ENCODE results near the gene DSP. TPM values are rescaled to one million over a fixed set of nuclear protein-coding genes. Genes with fewer than 3 reads are reported as not detected.

Gene DSP
- total RNA-seq, 1 experiment from 2014 or later: 76.1 TPM

DNA sequence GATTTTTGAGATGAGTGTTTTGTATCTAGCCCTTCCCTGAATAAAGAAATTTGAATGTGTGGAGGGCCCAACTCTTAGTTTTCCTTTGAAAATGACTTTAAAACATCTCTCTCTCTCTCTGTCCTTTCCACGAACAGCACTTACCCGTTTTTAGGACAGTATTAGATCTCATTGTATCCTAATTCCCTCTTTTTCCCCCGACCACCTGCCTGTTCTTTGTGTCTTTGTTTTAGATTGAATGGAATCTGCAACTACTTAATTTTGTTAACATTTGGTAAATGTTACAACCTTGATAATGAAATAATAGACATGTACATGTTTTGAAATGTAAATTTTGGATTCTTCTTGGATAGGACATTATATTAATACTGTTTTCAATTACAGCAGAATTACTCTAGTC lies 3.1 kb downstream of the DSP start:
- peaks cover 22% of the 10 kb centered on the region for H3K27me3 Mint-ChIP-seq (ENCODE audit: low read depth)
- H3K27ac Mint-ChIP-seq: 0 out of 2 replicates have a peak overlapping the region, but pooled peaks have one; percentile 8
- CTCF ChIA-PET: no interaction called here
- ATAC-seq: no peak
- peak overlapping the region; percentile 88 for H3K4me3 Mint-ChIP-seq
- H3K9me3 Mint-ChIP-seq: no peaks in the 10 kb centered on the region
- no peak for DNase-seq (ENCODE audit: low spot score)
- 0 out of 2 replicates have a peak, but pooled peaks cover 3% of the 10 kb centered on the region for H3K36me3 Mint-ChIP-seq
- H3K4me1 Mint-ChIP-seq: peaks cover 58% of the 10 kb centered on the region
- POLR2A ChIA-PET: no interaction called here
- TF ChIP-seq ETV6 (CRISPR knock-in tag; IDR thresholded peaks at IDR 0.05): no peak
- TF ChIP-seq, protein P1, sequence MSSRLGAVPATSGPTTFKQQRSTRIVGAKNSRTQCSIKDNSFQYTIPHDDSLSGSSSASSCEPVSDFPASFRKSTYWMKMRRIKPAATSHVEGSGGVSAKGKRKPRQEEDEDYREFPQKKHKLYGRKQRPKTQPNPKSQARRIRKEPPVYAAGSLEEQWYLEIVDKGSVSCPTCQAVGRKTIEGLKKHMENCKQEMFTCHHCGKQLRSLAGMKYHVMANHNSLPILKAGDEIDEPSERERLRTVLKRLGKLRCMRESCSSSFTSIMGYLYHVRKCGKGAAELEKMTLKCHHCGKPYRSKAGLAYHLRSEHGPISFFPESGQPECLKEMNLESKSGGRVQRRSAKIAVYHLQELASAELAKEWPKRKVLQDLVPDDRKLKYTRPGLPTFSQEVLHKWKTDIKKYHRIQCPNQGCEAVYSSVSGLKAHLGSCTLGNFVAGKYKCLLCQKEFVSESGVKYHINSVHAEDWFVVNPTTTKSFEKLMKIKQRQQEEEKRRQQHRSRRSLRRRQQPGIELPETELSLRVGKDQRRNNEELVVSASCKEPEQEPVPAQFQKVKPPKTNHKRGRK (CRISPR knock-in tag; IDR thresholded peaks at IDR 0.05; ENCODE audit: borderline replicate concordance): no peak
- TF ChIP-seq, protein P2, sequence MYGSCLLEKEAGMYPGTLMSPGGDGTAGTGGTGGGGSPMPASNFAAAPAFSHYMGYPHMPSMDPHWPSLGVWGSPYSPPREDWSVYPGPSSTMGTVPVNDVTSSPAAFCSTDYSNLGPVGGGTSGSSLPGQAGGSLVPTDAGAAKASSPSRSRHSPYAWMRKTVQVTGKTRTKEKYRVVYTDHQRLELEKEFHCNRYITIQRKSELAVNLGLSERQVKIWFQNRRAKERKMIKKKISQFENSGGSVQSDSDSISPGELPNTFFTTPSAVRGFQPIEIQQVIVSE (CRISPR knock-in tag; IDR thresholded peaks at IDR 0.05; ENCODE audit: borderline replicate concordance): no peak

DNA sequence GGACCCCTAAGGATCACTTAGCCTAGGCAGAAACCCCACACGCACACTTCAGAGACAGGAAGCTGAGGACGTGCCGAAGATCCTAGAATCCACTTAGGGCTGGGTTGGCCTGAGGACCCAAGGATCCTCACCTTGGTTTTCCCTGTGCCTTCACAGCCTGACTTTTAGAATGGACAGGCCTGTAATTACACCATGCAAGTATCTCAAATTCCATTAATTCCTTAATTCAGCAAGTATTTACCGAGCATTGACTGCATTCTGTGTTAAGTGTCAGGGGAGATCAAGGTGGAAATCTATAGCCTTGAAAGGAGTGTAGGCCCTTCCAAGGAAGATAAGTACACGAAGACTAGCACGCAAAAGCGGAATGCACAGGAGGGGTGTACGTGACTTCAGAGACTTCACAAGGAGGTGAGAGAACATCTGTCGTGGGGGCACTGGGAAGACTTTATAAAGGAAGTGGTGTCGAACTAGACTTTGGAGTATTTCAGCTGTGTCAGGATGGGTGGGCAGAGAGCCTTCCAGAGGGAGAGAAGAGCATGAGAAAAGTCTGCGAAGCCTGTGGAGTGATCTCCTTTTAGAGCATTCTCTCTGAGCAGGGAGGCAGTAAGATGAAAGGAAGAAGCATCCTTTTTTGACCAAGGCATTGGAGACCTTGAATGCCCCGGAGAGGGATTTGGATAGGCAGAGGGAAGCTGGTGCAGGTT lies 4.0 kb downstream of the DSP start:
- TF ChIP-seq ZNF671 (CRISPR knock-in tag; IDR thresholded peaks at IDR 0.05): no peak
- no peak for TF ChIP-seq RELA (CRISPR knock-in tag; IDR thresholded peaks at IDR 0.05; ENCODE audit: borderline replicate concordance)
- TF ChIP-seq NR3C1 (CRISPR knock-in tag; conservative IDR thresholded peaks at IDR 0.05; ENCODE audit: low read depth): no peak
- TF ChIP-seq, protein P3, sequence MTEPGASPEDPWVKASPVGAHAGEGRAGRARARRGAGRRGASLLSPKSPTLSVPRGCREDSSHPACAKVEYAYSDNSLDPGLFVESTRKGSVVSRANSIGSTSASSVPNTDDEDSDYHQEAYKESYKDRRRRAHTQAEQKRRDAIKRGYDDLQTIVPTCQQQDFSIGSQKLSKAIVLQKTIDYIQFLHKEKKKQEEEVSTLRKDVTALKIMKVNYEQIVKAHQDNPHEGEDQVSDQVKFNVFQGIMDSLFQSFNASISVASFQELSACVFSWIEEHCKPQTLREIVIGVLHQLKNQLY (CRISPR knock-in tag; IDR thresholded peaks at IDR 0.05): no peak
- TF ChIP-seq GABPB1 (CRISPR knock-in tag; IDR thresholded peaks at IDR 0.05): no peak
- TF ChIP-seq TP53 (CRISPR knock-in tag; IDR thresholded peaks at IDR 0.05): no peak
- TF ChIP-seq NFYB (CRISPR knock-in tag; conservative IDR thresholded peaks at IDR 0.05; ENCODE audit: low read depth): no peak
- no peak for TF ChIP-seq JAZF1 (CRISPR knock-in tag; IDR thresholded peaks at IDR 0.05)
- TF ChIP-seq, protein P4, sequence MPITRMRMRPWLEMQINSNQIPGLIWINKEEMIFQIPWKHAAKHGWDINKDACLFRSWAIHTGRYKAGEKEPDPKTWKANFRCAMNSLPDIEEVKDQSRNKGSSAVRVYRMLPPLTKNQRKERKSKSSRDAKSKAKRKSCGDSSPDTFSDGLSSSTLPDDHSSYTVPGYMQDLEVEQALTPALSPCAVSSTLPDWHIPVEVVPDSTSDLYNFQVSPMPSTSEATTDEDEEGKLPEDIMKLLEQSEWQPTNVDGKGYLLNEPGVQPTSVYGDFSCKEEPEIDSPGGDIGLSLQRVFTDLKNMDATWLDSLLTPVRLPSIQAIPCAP (CRISPR knock-in tag; IDR thresholded peaks at IDR 0.05): no peak
- TF ChIP-seq TEAD4 (CRISPR knock-in tag; IDR thresholded peaks at IDR 0.05): no peak
- Mint-ChIP-seq H3K36me3 (0 out of 2 replicates have a peak, but pooled peaks cover 3% of the 10 kb centered on the region), H3K27ac (peak overlapping the region; percentile 13), H3K4me1 (peaks cover 54% of the 10 kb centered on the region), H3K9me3 (no peaks in the 10 kb centered on the region), H3K4me3 (no peak overlapping the region), H3K27me3 (ENCODE audit: low read depth) (peaks cover 13% of the 10 kb centered on the region)
- ATAC-seq (no peak), DNase-seq (ENCODE audit: low spot score) (no peak)
- ChIA-PET CTCF (interaction anchor here (1.3 kb wide), 1 partner anchor 69 kb away, joined by 5 read pairs; no protein-coding TSS in a partner anchor), POLR2A (no interaction called here)

DNA sequence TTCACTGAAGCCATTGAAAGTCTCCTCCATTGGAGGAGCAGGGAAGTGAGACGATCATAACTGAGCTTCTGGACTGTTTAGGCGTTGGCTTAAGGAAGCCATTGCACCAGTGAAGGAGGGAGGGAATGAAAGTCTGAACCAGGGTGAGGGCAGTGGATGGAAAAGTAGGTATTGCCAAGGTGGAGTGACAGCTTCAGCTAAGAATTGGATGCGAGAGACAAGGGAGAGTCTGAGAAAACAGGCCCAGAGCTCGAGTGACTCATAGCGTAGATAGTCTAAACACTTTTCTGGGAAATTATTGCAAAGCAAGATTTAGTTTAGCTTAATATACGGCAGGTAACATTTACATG lies 4.5 kb downstream of the DSP start:
- Mint-ChIP-seq H3K9me3 (no peaks in the 10 kb centered on the region), H3K4me3 (no peak overlapping the region)
- POLR2A ChIA-PET: no interaction called here
- TF ChIP-seq, protein P5, sequence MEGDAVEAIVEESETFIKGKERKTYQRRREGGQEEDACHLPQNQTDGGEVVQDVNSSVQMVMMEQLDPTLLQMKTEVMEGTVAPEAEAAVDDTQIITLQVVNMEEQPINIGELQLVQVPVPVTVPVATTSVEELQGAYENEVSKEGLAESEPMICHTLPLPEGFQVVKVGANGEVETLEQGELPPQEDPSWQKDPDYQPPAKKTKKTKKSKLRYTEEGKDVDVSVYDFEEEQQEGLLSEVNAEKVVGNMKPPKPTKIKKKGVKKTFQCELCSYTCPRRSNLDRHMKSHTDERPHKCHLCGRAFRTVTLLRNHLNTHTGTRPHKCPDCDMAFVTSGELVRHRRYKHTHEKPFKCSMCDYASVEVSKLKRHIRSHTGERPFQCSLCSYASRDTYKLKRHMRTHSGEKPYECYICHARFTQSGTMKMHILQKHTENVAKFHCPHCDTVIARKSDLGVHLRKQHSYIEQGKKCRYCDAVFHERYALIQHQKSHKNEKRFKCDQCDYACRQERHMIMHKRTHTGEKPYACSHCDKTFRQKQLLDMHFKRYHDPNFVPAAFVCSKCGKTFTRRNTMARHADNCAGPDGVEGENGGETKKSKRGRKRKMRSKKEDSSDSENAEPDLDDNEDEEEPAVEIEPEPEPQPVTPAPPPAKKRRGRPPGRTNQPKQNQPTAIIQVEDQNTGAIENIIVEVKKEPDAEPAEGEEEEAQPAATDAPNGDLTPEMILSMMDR (IDR thresholded peaks at IDR 0.05): no peak
- TF ChIP-seq, protein P1 (CRISPR knock-in tag; IDR thresholded peaks at IDR 0.05; ENCODE audit: borderline replicate concordance): no peak
- TF ChIP-seq, protein P6, sequence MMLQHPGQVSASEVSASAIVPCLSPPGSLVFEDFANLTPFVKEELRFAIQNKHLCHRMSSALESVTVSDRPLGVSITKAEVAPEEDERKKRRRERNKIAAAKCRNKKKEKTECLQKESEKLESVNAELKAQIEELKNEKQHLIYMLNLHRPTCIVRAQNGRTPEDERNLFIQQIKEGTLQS (CRISPR knock-in tag; conservative IDR thresholded peaks at IDR 0.05): no peak
- TF ChIP-seq ZNF121 (CRISPR knock-in tag; IDR thresholded peaks at IDR 0.05): no peak
- TF ChIP-seq ETV6 (CRISPR knock-in tag; IDR thresholded peaks at IDR 0.05): no peak
- TF ChIP-seq, protein P7, sequence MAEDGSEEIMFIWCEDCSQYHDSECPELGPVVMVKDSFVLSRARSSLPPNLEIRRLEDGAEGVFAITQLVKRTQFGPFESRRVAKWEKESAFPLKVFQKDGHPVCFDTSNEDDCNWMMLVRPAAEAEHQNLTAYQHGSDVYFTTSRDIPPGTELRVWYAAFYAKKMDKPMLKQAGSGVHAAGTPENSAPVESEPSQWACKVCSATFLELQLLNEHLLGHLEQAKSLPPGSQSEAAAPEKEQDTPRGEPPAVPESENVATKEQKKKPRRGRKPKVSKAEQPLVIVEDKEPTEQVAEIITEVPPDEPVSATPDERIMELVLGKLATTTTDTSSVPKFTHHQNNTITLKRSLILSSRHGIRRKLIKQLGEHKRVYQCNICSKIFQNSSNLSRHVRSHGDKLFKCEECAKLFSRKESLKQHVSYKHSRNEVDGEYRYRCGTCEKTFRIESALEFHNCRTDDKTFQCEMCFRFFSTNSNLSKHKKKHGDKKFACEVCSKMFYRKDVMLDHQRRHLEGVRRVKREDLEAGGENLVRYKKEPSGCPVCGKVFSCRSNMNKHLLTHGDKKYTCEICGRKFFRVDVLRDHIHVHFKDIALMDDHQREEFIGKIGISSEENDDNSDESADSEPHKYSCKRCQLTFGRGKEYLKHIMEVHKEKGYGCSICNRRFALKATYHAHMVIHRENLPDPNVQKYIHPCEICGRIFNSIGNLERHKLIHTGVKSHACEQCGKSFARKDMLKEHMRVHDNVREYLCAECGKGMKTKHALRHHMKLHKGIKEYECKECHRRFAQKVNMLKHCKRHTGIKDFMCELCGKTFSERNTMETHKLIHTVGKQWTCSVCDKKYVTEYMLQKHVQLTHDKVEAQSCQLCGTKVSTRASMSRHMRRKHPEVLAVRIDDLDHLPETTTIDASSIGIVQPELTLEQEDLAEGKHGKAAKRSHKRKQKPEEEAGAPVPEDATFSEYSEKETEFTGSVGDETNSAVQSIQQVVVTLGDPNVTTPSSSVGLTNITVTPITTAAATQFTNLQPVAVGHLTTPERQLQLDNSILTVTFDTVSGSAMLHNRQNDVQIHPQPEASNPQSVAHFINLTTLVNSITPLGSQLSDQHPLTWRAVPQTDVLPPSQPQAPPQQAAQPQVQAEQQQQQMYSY (CRISPR knock-in tag; IDR thresholded peaks at IDR 0.05): no peak
- TF ChIP-seq NR1H2 (CRISPR knock-in tag; IDR thresholded peaks at IDR 0.05): no peak
- TF ChIP-seq, protein P8, sequence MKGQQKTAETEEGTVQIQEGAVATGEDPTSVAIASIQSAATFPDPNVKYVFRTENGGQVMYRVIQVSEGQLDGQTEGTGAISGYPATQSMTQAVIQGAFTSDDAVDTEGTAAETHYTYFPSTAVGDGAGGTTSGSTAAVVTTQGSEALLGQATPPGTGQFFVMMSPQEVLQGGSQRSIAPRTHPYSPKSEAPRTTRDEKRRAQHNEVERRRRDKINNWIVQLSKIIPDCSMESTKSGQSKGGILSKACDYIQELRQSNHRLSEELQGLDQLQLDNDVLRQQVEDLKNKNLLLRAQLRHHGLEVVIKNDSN (CRISPR knock-in tag; IDR thresholded peaks at IDR 0.05): no peak

More for the DNA sequence above, 4.5 kb downstream of the DSP start:
- 0 out of 2 replicates have a peak, but pooled peaks cover 3% of the 10 kb centered on the region for H3K36me3 Mint-ChIP-seq
- ATAC-seq (no peak), DNase-seq (ENCODE audit: low spot score) (no peak)
- H3K27me3 Mint-ChIP-seq (ENCODE audit: low read depth): peaks cover 8% of the 10 kb centered on the region
- H3K4me1 Mint-ChIP-seq: peaks cover 50% of the 10 kb centered on the region
- no peak overlapping the region for H3K27ac Mint-ChIP-seq
- CTCF ChIA-PET: interaction anchor here (1.3 kb wide), 1 partner anchor 69 kb away, joined by 5 read pairs; no protein-coding TSS in a partner anchor
